K562 (cell line): ENCODE results near the gene SPATS2. TPM values are rescaled to one million over a fixed set of nuclear protein-coding genes. Genes with fewer than 3 reads are reported as not detected.
A peak's percentile ranks its signal among the peaks of the same experiment; 100 is the strongest.

ENCODE experiments used
- CEBPB ChIP-seq: fragments of 450-650 bp; IDR thresholded peaks from 2 replicates; pipeline ENCODE4 v1.6.1; 2016; ENCODE audit warnings: missing genetic modification characterization, missing compliant biosample characterization
- ETS2 ChIP-seq: IDR thresholded peaks from 2 replicates; pipeline ENCODE4 v1.6.1; 2016; ENCODE audit warnings: borderline replicate concordance, missing genetic modification characterization, mild to moderate bottlenecking, moderate library complexity, missing compliant biosample characterization; ENCODE audit not compliant: poor library complexity, severe bottlenecking
- FOXK1 ChIP-seq: sonication (generic); formaldehyde crosslinking; IDR thresholded peaks from 2 replicates; pipeline ENCODE4 v1.8.0; 2022; ENCODE audit warnings: missing genetic modification reagents, mild to moderate bottlenecking, borderline replicate concordance
- HDAC1 ChIP-seq, 2 experiments: fragments of 450-650 bp; IDR thresholded peaks; 2 replicates each; pipeline ENCODE4 v1.6.1; 2016 to 2017; ENCODE audit warnings: inconsistent platforms in 1 of 2, mild to moderate bottlenecking in 1 of 2, moderate library complexity in 1 of 2
- HEY1 ChIP-seq: fragments of 250-450 bp; sonication (Bioruptor Pico); IDR thresholded peaks from 2 replicates; pipeline ENCODE4 v1.5.0; 2020; ENCODE audit warnings: mild to moderate bottlenecking, moderate library complexity, borderline replicate concordance
- IRF1 ChIP-seq: sonication (generic); formaldehyde crosslinking; IDR thresholded peaks from 2 replicates; pipeline ENCODE4 v1.8.0; 2022; ENCODE audit warnings: missing genetic modification reagents, mild to moderate bottlenecking, borderline replicate concordance
- MAFK ChIP-seq: IDR thresholded peaks from 2 replicates; pipeline ENCODE4 v1.6.1; 2011; ENCODE audit warnings: low read length, improper control_type of control experiment
- NRF1 ChIP-seq, 2 experiments: fragments of 450-650 bp; IDR thresholded peaks in 1 of 2; conservative IDR thresholded peaks in 1 of 2; 2 replicates each; pipeline ENCODE4 v1.6.1; 2014; ENCODE audit warnings: mild to moderate bottlenecking in 2 of 2
- POLR2AphosphoS5 ChIP-seq: IDR thresholded peaks from 2 replicates; pipeline ENCODE4 v1.6.1; 2011; ENCODE audit warnings: mild to moderate bottlenecking, low read depth, low read length, moderate library complexity; ENCODE audit not compliant: control insufficient read depth, insufficient read depth
- POLR2G ChIP-seq: fragments of 200-400 bp; formaldehyde crosslinking; IDR thresholded peaks from 2 replicates; pipeline ENCODE4 v1.6.1; 2017; ENCODE audit warnings: low read depth, mild to moderate bottlenecking, antibody characterized with exemption, low read length, moderate library complexity
- POLR2H ChIP-seq: IDR thresholded peaks from 2 replicates; pipeline ENCODE4 v1.6.1; 2016; ENCODE audit warnings: missing genetic modification characterization, low read depth, mild to moderate bottlenecking, control low read depth, missing compliant biosample characterization, moderate library complexity
- PTRF ChIP-seq: fragments of 450-650 bp; IDR thresholded peaks from 2 replicates; pipeline ENCODE4 v1.6.1; 2016; ENCODE audit warnings: mild to moderate bottlenecking, missing genetic modification characterization, missing compliant biosample characterization
- RCOR1 ChIP-seq, 2 experiments: IDR thresholded peaks; 2 replicates each; pipeline ENCODE4 v1.6.1; 2012; ENCODE audit warnings: low read depth in 2 of 2, low read length in 2 of 2, borderline replicate concordance in 1 of 2, improper control_type of control experiment in 1 of 2
- SIX5 ChIP-seq, 2 experiments: IDR thresholded peaks; 2 replicates each; pipeline ENCODE4 v1.6.1; 2011; ENCODE audit warnings: low read length in 2 of 2, borderline replicate concordance in 1 of 2, low read depth in 1 of 2, mild to moderate bottlenecking in 1 of 2, moderate library complexity in 1 of 2; ENCODE audit not compliant: insufficient read depth in 1 of 2
- SMARCC2 ChIP-seq: fragments of 450-650 bp; IDR thresholded peaks from 2 replicates; pipeline ENCODE4 v1.6.1; 2017; ENCODE audit warnings: antibody characterized with exemption, moderate library complexity, mild to moderate bottlenecking, low read depth
- YY1 ChIP-seq, 3 experiments: IDR thresholded peaks; 2 replicates each; pipeline ENCODE4 v1.6.1; 2011; ENCODE audit warnings: low read length in 2 of 3, mild to moderate bottlenecking in 2 of 3, moderate library complexity in 2 of 3, borderline replicate concordance in 1 of 3, control low read depth in 1 of 3, low read depth in 1 of 3; ENCODE audit not compliant: insufficient read depth in 3 of 3, insufficient replicate concordance in 2 of 3, control insufficient read depth in 1 of 3, insufficient read length in 1 of 3; ENCODE audit errors: extremely low read depth in 1 of 3
- ZNF217 ChIP-seq: sonication (generic); formaldehyde crosslinking; IDR thresholded peaks from 2 replicates; pipeline ENCODE4 v1.8.0; 2022; ENCODE audit warnings: mild to moderate bottlenecking, missing genetic modification reagents
- ZNF584 ChIP-seq: fragments of 200-800 bp; sonication (Bioruptor generic); IDR thresholded peaks from 2 replicates; pipeline ENCODE4 v1.6.1; 2016; ENCODE audit warnings: low read depth, mild to moderate bottlenecking, missing genetic modification characterization, missing compliant biosample characterization
- ZNF75A ChIP-seq: fragments of 450-650 bp; formaldehyde crosslinking; IDR thresholded peaks from 2 replicates; pipeline ENCODE4 v1.4.0; 2020; ENCODE audit warnings: mild to moderate bottlenecking
- ZNF76 ChIP-seq: fragments of 250-450 bp; sonication (Bioruptor Pico); IDR thresholded peaks from 2 replicates; pipeline ENCODE4 v1.4.0; 2020; ENCODE audit warnings: mild to moderate bottlenecking, moderate library complexity, borderline replicate concordance
- polyA plus RNA-seq, 8 experiments: library from polyadenylated mRNA; depleted of rRNA in 4 of 8; stranded (reverse) in 5 of 8; unstranded in 3 of 8; fragments of >200 nt; fragmentation: Nextera tagmentation in 2 of 8; fragmentation: Illumina TruSeq in 1 of 8; extraction: Ambion mirVana in 2 of 8; extraction: Trizol in 1 of 8; gene quantifications; 2 replicates each; pipeline versions ENCODE4 v1.2.1 to v1.2.3, GENCODE V29; 2011 to 2014; ENCODE audit warnings: inconsistent platforms in 1 of 8, missing spikeins in 1 of 8
- total RNA-seq, 7 experiments: library from RNA; depleted of rRNA in 6 of 7; stranded (reverse); fragments of >200 nt in 6 of 7; fragmentation: Illumina TruSeq in 2 of 7; extraction: Trizol in 2 of 7; gene quantifications; 2 replicates each; pipeline versions ENCODE4 v1.2.1 to v1.2.3, GENCODE V29; 2011 to 2021; ENCODE audit warnings: low replicate concordance in 1 of 7

SPATS2 gene
- total and polyA plus RNA-seq, 9 of the 15 experiments (the other 6 are each of a cell fraction or from before 2014, with no cell fraction given): 5.4 to 48.2 (median 17.5) TPM

- TF ChIP-seq ETS2 (tag) (no peak), ZNF76 (peak; percentile 50; the same call in 1 of the 2 replicates), RCOR1 (IDR thresholded peaks at IDR 0.05; ENCODE audit: borderline replicate concordance in 1 of 2, low read depth in 2 of 2, low read length in 2 of 2) (peak in 1 of 2 experiments; percentile 91; a peak in 1 of 4 replicates), IRF1 (CRISPR knock-in tag) (no peak), HEY1 (no peak), HDAC1 (IDR thresholded peaks at IDR 0.05) (no peak), FOXK1 (CRISPR knock-in tag) (no peak), NRF1 (conservative IDR thresholded peaks at IDR 0.05 in 1 of 2, IDR thresholded peaks at IDR 0.05 in 1 of 2) (peak; percentile 96), POLR2H (tag) (peak; percentile 78), SMARCC2 (no peak), MAFK (no peak), POLR2G (peak; percentile 97), PTRF (tag) (no peak), ZNF584 (CRISPR knock-in tag) (no peak; the same call in 1 of the 2 replicates), YY1 (IDR thresholded peaks at IDR 0.05; ENCODE audit: borderline replicate concordance in 1 of 3, control insufficient read depth in 1 of 3, extremely low read depth in 1 of 3, insufficient read depth in 3 of 3, insufficient read length in 1 of 3, insufficient replicate concordance in 2 of 3, low read depth in 1 of 3, low read length in 2 of 3) (peak in 2 of 3 experiments; percentile 44 to 69), ZNF217 (no peak), POLR2AphosphoS5 (peak; percentile 71), SIX5 (IDR thresholded peaks at IDR 0.05; ENCODE audit: borderline replicate concordance in 1 of 2, insufficient read depth in 1 of 2, low read depth in 1 of 2, low read length in 2 of 2) (no peak), CEBPB (tag) (no peak), ZNF75A (CRISPR knock-in tag) (no peak)
Measured at GRCh38 chr12:49366652-49367380, 446 bp upstream of the SPATS2 start (continued).
